Left colon (tissue), 2 donors: ENCODE data around the gene SLC25A27. TPM values are rescaled to one million over a fixed set of nuclear protein-coding genes. Genes with fewer than 3 reads are reported as not detected.
A peak's percentile ranks its signal among the peaks of the same experiment; 100 is the strongest.

Experiments
- ATAC-seq: fragments of 200-7000 bp; cut with Tn5 transposase; one replicate; pipeline ENCODE4 v1.9.1; 2020; ENCODE audit warnings: mild to moderate bottlenecking, moderate library complexity
- DNase-seq, 2 donors: peaks; one replicate each; pipeline ENCODE4 v3.0.0-alpha.2; 2020
- intact Hi-C, 2 donors: fragments of 100-400 bp; cut with DNase I in 1 of 2; cut with micrococcal nuclease in 1 of 2; formaldehyde crosslinking; loops; one replicate each; pipeline versions ENCODE4 v1.11.2 to v1.14.0; 2022; cut with DNase I, micrococcal nuclease
- total RNA-seq, 2 donors: library from RNA; stranded (reverse); fragmentation: NEBNext Ultra II Directional; extraction: Animal tissue kit (Norgen Biotek cat#: 25700); gene quantifications; one replicate each; pipeline ENCODE4 v1.2.1, GENCODE V29; 2021
- donor health status: DM: no; HTN: no; CAD: no.
- donor health status: DM: yes; HTN: yes; CAD: no.

Gene SLC25A27
- total RNA-seq, 2 donors from 2014 or later: 7.4 to 7.6 TPM

DNA sequence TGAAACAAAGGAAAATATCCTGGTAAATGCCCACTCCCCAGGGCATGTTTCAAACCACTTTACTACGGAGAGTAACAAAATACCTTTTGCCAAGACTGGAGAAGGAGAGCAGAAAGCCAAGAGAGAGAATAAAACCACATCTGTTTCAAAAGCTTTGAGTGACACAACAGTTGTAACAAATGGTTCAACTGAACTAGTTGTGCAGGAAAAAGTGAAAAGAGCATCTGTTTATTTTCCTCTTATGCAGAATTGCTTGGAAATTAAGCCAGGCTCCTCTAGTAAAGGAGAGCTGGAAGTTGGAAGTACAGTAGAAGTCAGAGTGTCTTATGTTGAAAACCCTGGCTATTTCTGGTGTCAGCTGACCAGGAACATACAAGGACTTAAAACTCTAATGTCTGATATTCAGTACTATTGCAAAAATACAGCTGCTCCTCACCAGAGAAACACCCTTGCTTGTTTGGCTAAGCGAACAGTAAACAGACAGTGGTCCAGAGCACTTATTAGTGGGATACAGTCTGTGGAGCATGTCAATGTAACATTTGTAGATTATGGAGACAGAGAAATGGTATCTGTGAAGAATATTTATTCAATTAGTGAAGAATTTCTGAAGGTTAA is 37.5 kb downstream of the SLC25A27 start:
- DNase-seq (no peak), ATAC-seq (no peak)
- intact Hi-C loops: no loop called here

DNA sequence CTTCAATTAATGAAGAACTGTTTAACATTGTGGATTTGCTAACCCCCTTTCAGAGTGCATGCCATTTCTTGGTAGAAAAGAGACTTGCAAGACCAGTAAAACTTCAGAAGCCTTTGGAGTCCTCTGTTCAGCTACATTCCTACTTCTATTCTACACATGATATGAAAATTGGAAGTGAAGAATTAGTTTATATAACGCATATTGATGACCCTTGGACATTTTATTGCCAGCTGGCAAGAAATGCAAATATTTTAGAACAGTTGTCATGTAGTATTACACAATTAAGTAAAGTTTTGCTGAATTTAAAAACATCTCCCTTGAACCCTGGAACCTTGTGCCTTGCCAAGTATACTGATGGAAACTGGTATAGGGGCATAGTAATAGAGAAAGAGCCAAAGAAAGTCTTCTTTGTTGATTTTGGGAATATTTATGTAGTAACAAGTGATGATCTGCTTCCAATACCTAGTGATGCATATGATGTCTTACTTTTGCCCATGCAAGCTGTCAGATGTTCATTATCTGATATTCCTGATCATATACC is 38.2 kb downstream of the SLC25A27 start:
- DNase-seq: no peak
- ATAC-seq: no peak
- intact Hi-C loops: no loop called here

GRCh38 chr6:46699970-46700369 is 47.2 kb downstream of the SLC25A27 start:
- ATAC-seq (no peak), DNase-seq (no peak)
- intact Hi-C loops: no loop called here

- ATAC-seq (peak; percentile 34), DNase-seq (no peak)
- intact Hi-C loops: no loop called here
These were observed 51.8 kb downstream of the SLC25A27 start for GRCh38 chr6:46704562-46704961.

- ATAC-seq (no peak), DNase-seq (no peak)
- intact Hi-C loops: no loop called here
These were observed 53.7 kb downstream of the SLC25A27 start for GRCh38 chr6:46706464-46706863.

- DNase-seq (no peak), ATAC-seq (no peak)
- intact Hi-C loops: no loop called here
These were observed 58.7 kb downstream of the SLC25A27 start for GRCh38 chr6:46711491-46711890.

DNA sequence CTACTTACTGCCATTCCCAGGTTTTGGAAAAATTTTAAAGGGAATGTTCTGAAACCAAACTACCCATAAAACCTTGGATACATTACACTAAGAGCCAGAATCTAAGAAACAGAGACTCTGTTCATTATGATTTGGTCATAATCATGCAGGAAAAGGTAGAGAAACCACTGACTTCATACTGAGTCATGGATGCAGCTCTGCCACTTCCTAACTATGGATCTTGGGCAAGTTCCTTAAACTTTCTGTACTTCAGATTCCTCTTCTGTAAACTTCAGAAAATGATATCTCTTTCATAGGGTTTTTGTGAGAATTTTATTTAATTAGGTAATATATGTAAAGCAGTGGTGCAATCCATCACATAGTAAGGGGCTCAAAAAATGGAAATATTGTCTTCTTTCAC is 62.4 kb downstream of the SLC25A27 start:
- intact Hi-C loops: no loop called here
- DNase-seq (no peak), ATAC-seq (no peak)

- ATAC-seq (no peak), DNase-seq (no peak)
- intact Hi-C loops: no loop called here
These were observed 66.3 kb downstream of the SLC25A27 start for GRCh38 chr6:46719099-46719498.

GRCh38 chr6:46720401-46720800 is 67.6 kb downstream of the SLC25A27 start:
- no peak for ATAC-seq
- intact Hi-C loops: no loop called here
- no peak for DNase-seq

Other genes with a start within 250 kb of the SLC25A27 start
- gene RCAN2, start 161.5 kb upstream of the SLC25A27 start, total RNA-seq: 1 to 10 TPM; 4.0 to 9.8 TPM
- 1 to 10 TPM; 2.9 to 3.0 TPM for gene CYP39A1, start 157 bp upstream of the SLC25A27 start, total RNA-seq
- gene TDRD6, start 34.9 kb downstream of the SLC25A27 start, total RNA-seq: under 1 TPM; 0.09 to 0.20 TPM
- 1 to 10 TPM in 1 of 2 donors, under 1 TPM in 1; 0.70 to 4.5 TPM for gene PLA2G7, start 82.4 kb downstream of the SLC25A27 start, total RNA-seq
- gene ANKRD66, start 94.0 kb downstream of the SLC25A27 start, total RNA-seq: not detected
- 100 to 1,000 TPM; 197 to 412 TPM for gene MEP1A, start 140.4 kb downstream of the SLC25A27 start, total RNA-seq